ENCODE results near the gene CECR2.
A peak's percentile ranks its signal among the peaks of the same experiment; 100 is the strongest.

Gene CECR2

DNA sequence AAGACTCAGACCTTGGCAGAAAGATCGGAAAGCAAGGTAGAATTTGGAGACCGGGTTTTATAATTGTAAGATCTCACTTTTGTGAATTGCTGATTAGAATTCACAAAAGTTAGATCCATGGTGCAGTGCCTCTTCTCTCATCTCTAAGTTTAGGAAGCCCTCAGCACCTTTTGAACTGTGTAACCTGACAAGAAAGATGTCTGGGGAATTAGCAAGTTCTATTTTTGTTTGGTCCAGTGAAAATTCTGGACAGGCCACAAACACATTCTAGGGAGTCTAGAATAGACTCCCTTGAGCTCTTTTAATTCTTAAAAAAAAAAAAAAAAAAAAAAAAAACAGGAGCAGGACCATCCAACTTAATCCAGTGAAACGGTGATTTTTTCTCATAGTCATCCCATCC lies 66.1 kb downstream of the CECR2 start:
- TF ChIP-seq, protein P1, sequence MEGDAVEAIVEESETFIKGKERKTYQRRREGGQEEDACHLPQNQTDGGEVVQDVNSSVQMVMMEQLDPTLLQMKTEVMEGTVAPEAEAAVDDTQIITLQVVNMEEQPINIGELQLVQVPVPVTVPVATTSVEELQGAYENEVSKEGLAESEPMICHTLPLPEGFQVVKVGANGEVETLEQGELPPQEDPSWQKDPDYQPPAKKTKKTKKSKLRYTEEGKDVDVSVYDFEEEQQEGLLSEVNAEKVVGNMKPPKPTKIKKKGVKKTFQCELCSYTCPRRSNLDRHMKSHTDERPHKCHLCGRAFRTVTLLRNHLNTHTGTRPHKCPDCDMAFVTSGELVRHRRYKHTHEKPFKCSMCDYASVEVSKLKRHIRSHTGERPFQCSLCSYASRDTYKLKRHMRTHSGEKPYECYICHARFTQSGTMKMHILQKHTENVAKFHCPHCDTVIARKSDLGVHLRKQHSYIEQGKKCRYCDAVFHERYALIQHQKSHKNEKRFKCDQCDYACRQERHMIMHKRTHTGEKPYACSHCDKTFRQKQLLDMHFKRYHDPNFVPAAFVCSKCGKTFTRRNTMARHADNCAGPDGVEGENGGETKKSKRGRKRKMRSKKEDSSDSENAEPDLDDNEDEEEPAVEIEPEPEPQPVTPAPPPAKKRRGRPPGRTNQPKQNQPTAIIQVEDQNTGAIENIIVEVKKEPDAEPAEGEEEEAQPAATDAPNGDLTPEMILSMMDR (conservative IDR thresholded peaks at IDR 0.05; ENCODE audit: control insufficient read depth, insufficient read depth, low read depth, low read length): no peak
- DNase-seq (ENCODE audit: low read depth): no peak

DNA sequence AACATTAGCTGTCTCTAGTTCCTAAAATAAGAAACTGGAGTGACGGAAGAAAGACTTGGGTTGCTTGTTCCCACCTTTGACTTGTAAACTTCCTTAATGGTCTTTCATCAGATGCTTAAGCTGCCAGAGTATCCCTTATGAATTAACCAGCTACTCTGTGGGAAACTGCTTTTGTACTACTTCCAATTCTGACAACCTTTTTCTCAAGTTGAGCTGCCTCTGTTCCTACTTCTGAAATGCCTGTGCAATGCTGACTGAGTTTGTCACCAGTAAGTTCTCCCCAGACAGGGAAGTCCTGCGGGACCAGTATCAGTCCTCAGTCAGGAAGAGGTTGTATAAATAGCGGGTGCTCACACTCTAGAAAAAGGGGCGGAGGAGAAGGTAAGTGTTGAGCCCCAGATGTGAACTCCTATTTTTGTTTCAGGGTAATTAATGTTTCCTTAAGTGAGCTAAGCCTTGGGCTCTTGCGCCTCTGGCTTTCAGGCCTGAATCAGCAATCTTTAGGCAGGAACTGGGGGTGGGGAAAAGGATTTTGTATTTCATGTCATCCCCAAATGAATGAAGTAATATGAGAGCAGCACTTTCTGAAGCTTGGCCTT lies 67.2 kb downstream of the CECR2 start:
- TF ChIP-seq, protein P1 (conservative IDR thresholded peaks at IDR 0.05; ENCODE audit: control insufficient read depth, insufficient read depth, low read depth, low read length): no peak
- no peak overlapping the region for H3K4me3 ChIP-seq (ENCODE audit: control insufficient read depth, low read depth, low read length)
- peak; percentile 6 for DNase-seq (ENCODE audit: low read depth)

More for the DNA sequence above, 66.1 kb downstream of the CECR2 start:
- no peak overlapping the region for H3K4me3 ChIP-seq (ENCODE audit: control insufficient read depth, low read depth, low read length)

DNA sequence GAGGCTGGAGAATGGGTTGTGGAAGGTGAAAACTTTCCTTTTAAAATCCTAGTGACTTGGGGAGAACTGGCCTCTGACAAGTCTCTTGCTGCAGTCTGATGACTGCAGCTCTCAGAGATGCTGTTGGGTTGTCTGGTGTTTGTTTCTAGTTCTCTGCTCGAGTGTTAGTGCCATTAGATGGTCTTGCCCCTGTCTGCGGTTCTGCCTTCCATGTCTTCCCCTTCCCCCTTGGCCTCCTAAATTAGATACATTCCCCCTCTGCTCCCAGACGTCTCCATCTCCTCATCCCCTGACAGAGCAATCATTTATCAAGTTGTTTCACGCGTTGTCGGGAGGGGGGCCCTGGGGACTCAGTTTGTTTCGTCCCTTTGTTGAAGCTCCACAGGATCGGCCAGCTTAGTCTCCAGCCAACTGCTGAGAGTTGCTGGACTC lies 67.7 kb downstream of the CECR2 start:
- TF ChIP-seq, protein P1 (conservative IDR thresholded peaks at IDR 0.05; ENCODE audit: control insufficient read depth, insufficient read depth, low read depth, low read length): no peak
- H3K4me3 ChIP-seq (ENCODE audit: control insufficient read depth, low read depth, low read length): no peak overlapping the region
- no peak for DNase-seq (ENCODE audit: low read depth)

DNA sequence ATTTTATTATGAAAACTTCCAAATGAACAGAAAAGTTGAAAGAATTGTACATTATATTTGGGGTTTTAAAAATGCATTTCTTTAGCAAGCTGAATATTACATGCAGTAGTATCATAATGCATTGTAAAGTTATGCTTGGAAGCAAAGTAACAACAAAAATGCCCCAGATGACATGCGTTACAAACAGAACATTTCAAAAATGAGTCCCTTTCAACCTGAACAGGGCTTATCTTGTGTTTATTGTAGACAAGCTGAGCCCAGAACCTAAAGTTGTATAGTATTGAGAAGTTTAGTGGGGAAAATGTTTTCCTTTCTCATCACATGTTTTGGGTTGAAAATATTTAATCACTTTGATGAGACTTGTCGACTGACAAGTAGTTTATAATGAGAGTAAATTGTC lies 68.8 kb downstream of the CECR2 start:
- DNase-seq (ENCODE audit: low read depth): no peak
- TF ChIP-seq, protein P1 (conservative IDR thresholded peaks at IDR 0.05; ENCODE audit: control insufficient read depth, insufficient read depth, low read depth, low read length): no peak
- H3K4me3 ChIP-seq (ENCODE audit: control insufficient read depth, low read depth, low read length): no peak overlapping the region

DNA sequence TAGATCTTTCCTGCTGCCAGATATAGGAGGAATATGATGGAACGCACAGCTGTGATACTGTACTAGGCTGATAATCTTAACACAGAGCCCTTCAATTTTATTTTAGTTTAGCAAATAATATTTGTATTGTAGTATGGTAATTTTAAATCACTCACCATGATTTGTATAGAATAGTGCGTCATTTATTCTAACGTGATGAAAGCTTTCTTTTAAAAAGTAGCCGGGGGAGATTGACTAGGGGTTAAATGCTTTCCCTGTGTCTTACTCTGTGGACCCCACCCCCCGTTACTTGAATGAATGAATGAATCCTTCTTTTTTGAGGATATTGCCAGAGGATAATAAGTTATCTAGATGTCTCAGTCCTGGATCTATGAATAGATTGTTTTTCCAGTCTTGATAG lies 72.1 kb downstream of the CECR2 start:
- H3K4me3 ChIP-seq (ENCODE audit: control insufficient read depth, low read depth, low read length): no peak overlapping the region
- TF ChIP-seq, protein P1 (conservative IDR thresholded peaks at IDR 0.05; ENCODE audit: control insufficient read depth, insufficient read depth, low read depth, low read length): no peak
- DNase-seq (ENCODE audit: low read depth): no peak

DNA sequence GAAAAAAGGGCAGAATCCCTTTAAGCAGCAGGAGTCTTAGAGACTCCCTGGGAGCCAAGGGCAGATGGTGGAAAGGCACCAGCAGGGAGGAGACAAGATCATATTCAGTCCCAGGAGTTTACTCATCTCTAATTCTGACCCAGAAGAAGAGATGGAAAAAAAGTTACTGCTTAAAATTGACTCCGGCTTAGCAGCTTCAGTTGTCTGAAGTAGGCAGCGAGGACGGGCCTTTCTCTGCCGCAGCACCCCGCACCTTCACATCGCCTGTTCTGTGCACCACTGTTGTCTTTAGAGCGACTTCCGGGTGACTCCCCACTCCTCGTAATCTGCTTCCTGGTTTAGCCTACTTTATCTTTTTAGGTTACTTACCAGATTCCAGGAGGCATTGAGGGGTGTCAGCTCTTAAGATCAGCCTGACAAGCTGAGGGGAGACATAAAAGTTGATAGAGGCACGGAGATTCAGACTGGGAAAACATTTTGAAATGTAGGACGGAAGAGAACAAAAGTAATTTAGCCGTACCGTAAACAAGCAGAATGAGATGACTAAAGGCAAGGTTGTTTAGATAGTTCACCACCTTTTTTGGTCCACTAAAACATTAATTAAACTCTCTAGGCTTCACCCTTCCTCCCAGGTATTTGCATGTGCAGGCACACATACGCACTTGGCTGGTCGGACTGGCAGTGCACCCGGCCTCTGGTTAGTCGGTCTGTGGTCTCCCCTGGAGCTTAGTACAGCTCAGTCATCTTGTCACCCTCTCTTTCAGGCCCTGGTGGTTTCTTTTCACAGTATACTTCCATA lies 74.3 kb downstream of the CECR2 start:
- TF ChIP-seq, protein P1 (conservative IDR thresholded peaks at IDR 0.05; ENCODE audit: control insufficient read depth, insufficient read depth, low read depth, low read length): no peak
- no peak overlapping the region for H3K4me3 ChIP-seq (ENCODE audit: control insufficient read depth, low read depth, low read length)
- peak; percentile 11 for DNase-seq (ENCODE audit: low read depth)

All from fibroblast of mammary gland (primary cell).